ENCODE data around the gene RNF5.
"Not testable (repeated sequence)": the region's sequence is repeated elsewhere in the genome, so short reads cannot be mapped to it uniquely, and the experiment has no call there.

RNF5 gene

GRCh38 chr6:32191696-32192607 lies 13.7 kb downstream of the RNF5 start:
- no peak for DNase-seq (ENCODE audit: low read depth)
- no peak overlapping the region for H3K4me3 ChIP-seq (replicated peaks; ENCODE audit: low read depth, low read length)
- no peak for TF ChIP-seq CTCF (IDR thresholded peaks at IDR 0.05; ENCODE audit: low read length, missing control alignments)

GRCh38 chr6:32192608-32193039 lies 14.4 kb downstream of the RNF5 start, which contains the start of gene GPSM3:
Gene GPSM3, minus strand, starts transcription at chr6:32192643. Its CDS starts 130 bp downstream, at chr6:32192513.
- H3K4me3 ChIP-seq (replicated peaks; ENCODE audit: low read depth, low read length) = peak within 1 kb of the TSS; percentile 2
- peak; percentile 57 for DNase-seq (ENCODE audit: low read depth)
- TF ChIP-seq CTCF (IDR thresholded peaks at IDR 0.05; ENCODE audit: low read length, missing control alignments) = no peak

- DNase-seq (ENCODE audit: low read depth); H3K4me3 ChIP-seq (replicated peaks; ENCODE audit: low read depth, low read length): not testable (repeated sequence)
Measured at GRCh38 chr6:32193096-32193495, 14.9 kb downstream of the RNF5 start.

GRCh38 chr6:32194388-32194787 lies 16.2 kb downstream of the RNF5 start:
- no peak for TF ChIP-seq CTCF (IDR thresholded peaks at IDR 0.05; ENCODE audit: low read length, missing control alignments)
- DNase-seq (ENCODE audit: low read depth) = no peak
- no peak overlapping the region for H3K4me3 ChIP-seq (replicated peaks; ENCODE audit: low read depth, low read length)

GRCh38 chr6:32194825-32195651 lies 16.8 kb downstream of the RNF5 start:
- H3K4me3 ChIP-seq (replicated peaks; ENCODE audit: low read depth, low read length) = peak overlapping the region; percentile 61
- peak; percentile 67 for TF ChIP-seq CTCF (IDR thresholded peaks at IDR 0.05; ENCODE audit: low read length, missing control alignments)
- DNase-seq (ENCODE audit: low read depth) = peak; percentile 77

GRCh38 chr6:32195652-32195901 lies 17.4 kb downstream of the RNF5 start:
- peak; percentile 34 for TF ChIP-seq CTCF (IDR thresholded peaks at IDR 0.05; ENCODE audit: low read length, missing control alignments)
- H3K4me3 ChIP-seq (replicated peaks; ENCODE audit: low read depth, low read length) = peak overlapping the region; percentile 72
- DNase-seq (ENCODE audit: low read depth) = peak; percentile 100

- H3K4me3 ChIP-seq (replicated peaks; ENCODE audit: low read depth, low read length) = peak overlapping the region; percentile 72
- DNase-seq (ENCODE audit: low read depth) = peak; percentile 99
- no peak for TF ChIP-seq CTCF (IDR thresholded peaks at IDR 0.05; ENCODE audit: low read length, missing control alignments)
Measured at GRCh38 chr6:32195902-32196681, 17.9 kb downstream of the RNF5 start.
